DND-41 (cell line): ENCODE results near the gene CEBPB.

Experiments used
- ATAC-seq: fragments of 200-7000 bp; cut with Tn5 transposase; 3 replicates; pipeline ENCODE4 v1.9.1; 2021; ENCODE audit warnings: low read depth; ENCODE audit not compliant: insufficient read depth
- DNase-seq: peaks from one replicate; pipeline ENCODE4 v3.0.0-alpha.2; 2020
- H2AFZ ChIP-seq: 2 replicates; pipeline ENCODE4 v1.6.0; 2012; ENCODE audit warnings: low read depth, low read length
- H3K27ac ChIP-seq: 2 replicates; pipeline ENCODE4 v1.5.1; 2012; ENCODE audit warnings: low read length, inconsistent platforms
- H3K27me3 ChIP-seq: fragments of 200-600 bp; sonication (generic); 2 replicates; pipeline ENCODE4 v1.6.0; 2012; ENCODE audit warnings: low read length, mild to moderate bottlenecking, inconsistent platforms; ENCODE audit not compliant: insufficient read depth, poor library complexity
- H3K36me3 ChIP-seq: 2 replicates; pipeline ENCODE4 v1.5.1; 2012; ENCODE audit warnings: low read length, inconsistent platforms; ENCODE audit not compliant: insufficient read depth
- H3K4me1 ChIP-seq: 2 replicates; pipeline ENCODE4 v1.5.1; 2012; ENCODE audit warnings: mild to moderate bottlenecking, low read length; ENCODE audit not compliant: insufficient read depth
- H3K4me2 ChIP-seq: 2 replicates; pipeline ENCODE4 v1.6.0; 2012; ENCODE audit warnings: mild to moderate bottlenecking, moderate library complexity, low read length, inconsistent platforms; ENCODE audit not compliant: insufficient read depth
- H3K4me3 ChIP-seq, 2 experiments: fragments of 200-600 bp in 1 of 2; shearing (Covaris generic) in 1 of 2; 2 replicates each; pipeline ENCODE4 v1.5.1; 2012 to 2016; ENCODE audit warnings: inconsistent platforms in 2 of 2, low read length in 2 of 2, mild to moderate bottlenecking in 2 of 2, low read depth in 1 of 2, moderate library complexity in 1 of 2
- H3K79me2 ChIP-seq: 2 replicates; pipeline ENCODE4 v1.6.0; 2012; ENCODE audit warnings: low read length, inconsistent platforms; ENCODE audit not compliant: insufficient read depth
- H3K9ac ChIP-seq: 2 replicates; pipeline ENCODE4 v1.6.0; 2012; ENCODE audit warnings: low read depth, mild to moderate bottlenecking, inconsistent platforms, low read length, moderate library complexity
- H3K9me3 ChIP-seq: 2 replicates; pipeline ENCODE4 v1.5.1; 2012; ENCODE audit warnings: low read length, moderate library complexity, mild to moderate bottlenecking, inconsistent platforms; ENCODE audit not compliant: insufficient read depth, severe bottlenecking
- H4K20me1 ChIP-seq: 2 replicates; pipeline ENCODE4 v1.6.0; 2012; ENCODE audit warnings: low read length; ENCODE audit not compliant: insufficient read depth
- EZH2 ChIP-seq: IDR thresholded peaks from 3 replicates; pipeline ENCODE4 v1.6.1; 2012; ENCODE audit warnings: borderline replicate concordance, low read depth, mild to moderate bottlenecking, moderate library complexity, low read length, inconsistent platforms; ENCODE audit not compliant: severe bottlenecking
- TF ChIP-seq, protein P1 (sequence below): IDR thresholded peaks from 2 replicates; pipeline ENCODE4 v1.5.1; 2012; ENCODE audit warnings: borderline replicate concordance, low read length, moderate library complexity, mild to moderate bottlenecking; ENCODE audit not compliant: poor library complexity, severe bottlenecking; ENCODE audit errors: extremely low read depth

The CEBPB gene

DNA sequence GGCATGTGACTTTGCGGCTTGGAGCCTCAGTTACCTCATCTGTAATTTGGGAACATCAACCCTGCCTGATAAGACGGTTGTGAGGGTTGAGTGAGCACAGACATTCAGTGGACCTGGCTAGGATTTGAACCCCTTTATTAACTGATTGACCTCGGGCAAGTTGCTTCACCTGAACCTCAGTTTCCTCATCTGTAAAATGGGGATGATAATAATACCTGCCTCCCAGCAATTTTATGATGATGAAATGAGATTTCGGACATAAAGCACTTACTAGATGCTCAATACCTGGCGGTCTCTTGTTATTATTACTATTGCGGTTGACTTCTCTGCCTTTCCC, 51.5 kb downstream of the CEBPB start:
- no peaks in the 10 kb centered on the region for H3K79me2 ChIP-seq
- H4K20me1 ChIP-seq = no peaks in the 10 kb centered on the region
- H3K9ac ChIP-seq = no peak overlapping the region
- no peak overlapping the region for H3K27ac ChIP-seq
- H2AFZ ChIP-seq = no peak overlapping the region
- no peaks in the 10 kb centered on the region for H3K9me3 ChIP-seq
- no peaks in the 10 kb centered on the region for H3K4me1 ChIP-seq
- DNase-seq (no peak), ATAC-seq (no peak)
- H3K36me3 ChIP-seq = no peaks in the 10 kb centered on the region
- no peak overlapping the region for H3K4me2 ChIP-seq
- no peaks in the 10 kb centered on the region for H3K27me3 ChIP-seq
- no peak for TF ChIP-seq EZH2
- TF ChIP-seq, protein P1, sequence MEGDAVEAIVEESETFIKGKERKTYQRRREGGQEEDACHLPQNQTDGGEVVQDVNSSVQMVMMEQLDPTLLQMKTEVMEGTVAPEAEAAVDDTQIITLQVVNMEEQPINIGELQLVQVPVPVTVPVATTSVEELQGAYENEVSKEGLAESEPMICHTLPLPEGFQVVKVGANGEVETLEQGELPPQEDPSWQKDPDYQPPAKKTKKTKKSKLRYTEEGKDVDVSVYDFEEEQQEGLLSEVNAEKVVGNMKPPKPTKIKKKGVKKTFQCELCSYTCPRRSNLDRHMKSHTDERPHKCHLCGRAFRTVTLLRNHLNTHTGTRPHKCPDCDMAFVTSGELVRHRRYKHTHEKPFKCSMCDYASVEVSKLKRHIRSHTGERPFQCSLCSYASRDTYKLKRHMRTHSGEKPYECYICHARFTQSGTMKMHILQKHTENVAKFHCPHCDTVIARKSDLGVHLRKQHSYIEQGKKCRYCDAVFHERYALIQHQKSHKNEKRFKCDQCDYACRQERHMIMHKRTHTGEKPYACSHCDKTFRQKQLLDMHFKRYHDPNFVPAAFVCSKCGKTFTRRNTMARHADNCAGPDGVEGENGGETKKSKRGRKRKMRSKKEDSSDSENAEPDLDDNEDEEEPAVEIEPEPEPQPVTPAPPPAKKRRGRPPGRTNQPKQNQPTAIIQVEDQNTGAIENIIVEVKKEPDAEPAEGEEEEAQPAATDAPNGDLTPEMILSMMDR = no peak
- H3K4me3 ChIP-seq = no peak overlapping the region
